T1000 (cell line): Measurements from ENCODE around the gene THSD7A.

ENCODE experiments used
- DNase-seq: peaks from one replicate; lab custom pipeline; 2025; ENCODE audit warnings: mixed read lengths; lab: John Stamatoyannopoulos, UW

THSD7A gene

GRCh38 chr7:11331128-11332102 is 500.6 kb downstream of the THSD7A start:
- DNase-seq = no peak

GRCh38 chr7:11330717-11331116 is 501.3 kb downstream of the THSD7A start:
- no peak for DNase-seq

- no peak for DNase-seq
These were observed 501.8 kb downstream of the THSD7A start for GRCh38 chr7:11330208-11330607.

- no peak for DNase-seq
These were observed 502.4 kb downstream of the THSD7A start for GRCh38 chr7:11329626-11330025.

- no peak for DNase-seq
These were observed 503.7 kb downstream of the THSD7A start for GRCh38 chr7:11328309-11328708.

- DNase-seq = no peak
These were observed 504.4 kb downstream of the THSD7A start for GRCh38 chr7:11327633-11328032.
